GM12873 (cell line): Measurements from ENCODE around the gene CGB7.

Source experiments
- CTCF ChIP-seq: IDR thresholded peaks from 2 replicates; pipeline ENCODE4 v1.5.1; 2012; ENCODE audit warnings: low read depth, mild to moderate bottlenecking, moderate library complexity, low read length, control low read depth; ENCODE audit not compliant: insufficient read depth; ENCODE audit errors: missing control alignments

The CGB7 gene

GRCh38 chr19:49085020-49085867, 27.7 kb upstream of the CGB7 start, which contains the start of gene SNRNP70:
TSS of gene SNRNP70 (plus strand) at chr19:49085451. CDS start at chr19:49086415, 964 bp downstream.
- no peak for TF ChIP-seq CTCF

- no peak for TF ChIP-seq CTCF
Observed at GRCh38 chr19:49084206-49085019, 26.9 kb upstream of the CGB7 start.

GRCh38 chr19:49081273-49081672, 23.7 kb upstream of the CGB7 start:
- no peak for TF ChIP-seq CTCF

- no peak for TF ChIP-seq CTCF
Observed at GRCh38 chr19:49080392-49080791, 22.8 kb upstream of the CGB7 start.

GRCh38 chr19:49074869-49075268, 17.3 kb upstream of the CGB7 start:
- TF ChIP-seq CTCF: peak; percentile 61

- peak; percentile 44 for TF ChIP-seq CTCF
Observed at GRCh38 chr19:49073514-49074378, 16.2 kb upstream of the CGB7 start.
